H1 (cell line): ENCODE measurements around the gene L3MBTL4. TPM values are rescaled to one million over a fixed set of nuclear protein-coding genes. Genes with fewer than 3 reads are reported as not detected.

Source experiments
- CTCF ChIA-PET: fragments of 300-600 bp; sonication (Branson Sonifier 250); formaldehyde crosslinking; loops from one replicate; lab custom pipeline; 2021; ENCODE audit not compliant: partially characterized antibody; lab: Charles Lee
- POLR2A ChIA-PET: fragments of 300-600 bp; sonication (Branson Sonifier 250); formaldehyde crosslinking; loops from one replicate; lab custom pipeline; 2021; ENCODE audit warnings: inconsistent platforms; ENCODE audit not compliant: partially characterized antibody; lab: Charles Lee
- DNase-seq, 2 experiments: peaks; one replicate each; pipeline versions ENCODE4 v3.0.0 to v3.0.0-alpha.2; 2010 to 2022; ENCODE audit warnings: low spot score in 2 of 2, low read depth in 1 of 2, mixed read lengths in 1 of 2
- FAIRE-seq: peaks from 2 replicates; lab custom pipeline; 2011; peaks lifted over from hg19 to GRCh38; lab: Jason Lieb, UNC
- H2AFZ ChIP-seq: 2 replicates; pipeline ENCODE4 v1.8.1; 2012; ENCODE audit warnings: low read length, inconsistent platforms
- H2AK5ac ChIP-seq: 2 replicates; pipeline ENCODE4 v1.6.1; 2013; ENCODE audit warnings: low read depth, low read length
- H2BK120ac ChIP-seq: replicated peaks from 2 replicates; pipeline ENCODE3; 2013; ENCODE audit warnings: low read depth, low read length, inconsistent platforms
- H2BK12ac ChIP-seq: 2 replicates; pipeline ENCODE4 v1.6.1; 2013; ENCODE audit warnings: low read depth, low read length
- H2BK15ac ChIP-seq: 2 replicates; pipeline ENCODE4 v1.6.1; 2013; ENCODE audit warnings: low read length
- H2BK20ac ChIP-seq: 2 replicates; pipeline ENCODE4 v1.6.1; 2013; ENCODE audit warnings: low read length
- H2BK5ac ChIP-seq: 2 replicates; pipeline ENCODE4 v1.6.1; 2013; ENCODE audit warnings: low read depth, low read length
- H3K14ac ChIP-seq: 2 replicates; pipeline ENCODE4 v1.6.1; 2013; ENCODE audit warnings: inconsistent platforms; ENCODE audit not compliant: insufficient read length
- H3K18ac ChIP-seq: 2 replicates; pipeline ENCODE4 v1.6.1; 2013; ENCODE audit warnings: low read length; ENCODE audit errors: extremely low read depth
- H3K23ac ChIP-seq: 2 replicates; pipeline ENCODE4 v1.6.1; 2013; ENCODE audit warnings: inconsistent platforms; ENCODE audit not compliant: insufficient read length
- H3K23me2 ChIP-seq: 2 replicates; pipeline ENCODE4 v1.6.1; 2013; ENCODE audit warnings: low read depth, low read length
- H3K27ac ChIP-seq: 2 replicates; pipeline ENCODE4 v1.6.1; 2011; ENCODE audit warnings: low read depth, low read length, inconsistent platforms
- H3K27me3 ChIP-seq, 4 experiments: replicated peaks in 1 of 4; 1 replicate in 1 of 4; 2 replicates in 3 of 4; pipeline versions ENCODE4 v1.6.1 to v1.8.1; 2011 to 2013; ENCODE audit warnings: low read length in 3 of 4, mild to moderate bottlenecking in 3 of 4, inconsistent platforms in 2 of 4, mixed read lengths in 2 of 4, moderate library complexity in 1 of 4; ENCODE audit not compliant: control insufficient read depth in 3 of 4, insufficient read depth in 3 of 4; ENCODE audit errors: extremely low read depth in 1 of 4
- H3K36me3 ChIP-seq, 4 experiments: 2 replicates each; pipeline versions ENCODE4 v1.6.1 to v1.8.1; 2011 to 2013; ENCODE audit warnings: mild to moderate bottlenecking in 4 of 4, low read length in 3 of 4, moderate library complexity in 2 of 4, control low read depth in 1 of 4, inconsistent platforms in 1 of 4; ENCODE audit not compliant: insufficient read depth in 4 of 4, control insufficient read depth in 2 of 4
- H3K4ac ChIP-seq: replicated peaks from 2 replicates; pipeline ENCODE3; 2013; ENCODE audit warnings: low read length, low read depth, mixed read lengths, inconsistent platforms; ENCODE audit not compliant: insufficient read length
- H3K4me1 ChIP-seq, 4 experiments: replicated peaks in 1 of 4; 1 replicate in 1 of 4; 2 replicates in 3 of 4; pipeline versions ENCODE4 v1.6.1 to v1.8.1; 2011 to 2013; ENCODE audit warnings: low read length in 3 of 4, inconsistent platforms in 2 of 4, mixed read lengths in 1 of 4; ENCODE audit not compliant: insufficient read depth in 4 of 4, control insufficient read depth in 3 of 4
- H3K4me2 ChIP-seq, 2 experiments: 2 replicates each; pipeline versions ENCODE4 v1.6.1 to v1.8.1; 2011 to 2013; ENCODE audit warnings: low read depth in 2 of 2, low read length in 2 of 2, control low read depth in 1 of 2, inconsistent platforms in 1 of 2, mild to moderate bottlenecking in 1 of 2; ENCODE audit not compliant: insufficient read depth in 1 of 2
- H3K4me3 ChIP-seq, 4 experiments: fragments of 200-600, 300-600 bp in 1 of 4; sonication (generic), shearing (Covaris generic), sonication (Bioruptor Twin) in 1 of 4; 2 replicates each; pipeline versions ENCODE4 v1.5.1 to v1.8.1; 2011 to 2016; ENCODE audit warnings: low read length in 4 of 4, low read depth in 3 of 4, control low read depth in 2 of 4, inconsistent platforms in 2 of 4, mild to moderate bottlenecking in 2 of 4, mixed read lengths in 1 of 4, moderate library complexity in 1 of 4; ENCODE audit not compliant: insufficient read depth in 2 of 4; ENCODE audit errors: extremely low read depth in 1 of 4
- H3K56ac ChIP-seq: replicated peaks from 2 replicates; pipeline ENCODE3; 2013; ENCODE audit warnings: low read depth, mild to moderate bottlenecking, mixed read lengths, low read length, inconsistent platforms; ENCODE audit not compliant: insufficient read length
- H3K79me1 ChIP-seq: 2 replicates; pipeline ENCODE4 v1.6.1; 2013; ENCODE audit warnings: low read depth, low read length, control low read depth
- H3K79me2 ChIP-seq, 2 experiments: 2 replicates each; pipeline versions ENCODE4 v1.6.1 to v1.8.1; 2012 to 2013; ENCODE audit warnings: low read length in 2 of 2, mild to moderate bottlenecking in 2 of 2, inconsistent platforms in 1 of 2; ENCODE audit not compliant: insufficient read depth in 2 of 2, control insufficient read depth in 1 of 2
- H3K9ac ChIP-seq, 4 experiments: replicated peaks in 1 of 4; 1 replicate in 1 of 4; 2 replicates in 3 of 4; pipeline versions ENCODE4 v1.6.1 to v1.8.1; 2011 to 2013; ENCODE audit warnings: low read depth in 3 of 4, low read length in 3 of 4, control low read depth in 2 of 4, mild to moderate bottlenecking in 2 of 4, moderate library complexity in 2 of 4, inconsistent platforms in 1 of 4; ENCODE audit errors: extremely low read depth in 1 of 4
- H3K9me3 ChIP-seq, 2 experiments: 2 replicates each; pipeline versions ENCODE4 v1.6.1 to v1.8.1; 2012 to 2013; ENCODE audit warnings: mild to moderate bottlenecking in 2 of 2, moderate library complexity in 2 of 2, control low read depth in 1 of 2, inconsistent platforms in 1 of 2, low read depth in 1 of 2, low read length in 1 of 2, mixed read lengths in 1 of 2; ENCODE audit not compliant: insufficient read depth in 2 of 2
- H4K20me1 ChIP-seq, 2 experiments: replicated peaks in 1 of 2; 2 replicates each; pipeline versions ENCODE3 to v1.8.1; 2011 to 2013; ENCODE audit warnings: inconsistent platforms in 2 of 2, low read length in 2 of 2, mild to moderate bottlenecking in 1 of 2; ENCODE audit not compliant: insufficient read depth in 2 of 2, control insufficient read depth in 1 of 2
- H4K5ac ChIP-seq: 2 replicates; pipeline ENCODE4 v1.6.1; 2013; ENCODE audit warnings: low read length, low read depth, mixed read lengths, inconsistent platforms; ENCODE audit not compliant: insufficient read length
- H4K8ac ChIP-seq: 2 replicates; pipeline ENCODE4 v1.8.0; 2013; ENCODE audit warnings: mild to moderate bottlenecking, moderate library complexity, low read length, inconsistent platforms; ENCODE audit not compliant: insufficient read depth; ENCODE audit errors: extremely low read depth
- H4K91ac ChIP-seq: replicated peaks from 2 replicates; pipeline ENCODE3; 2013; ENCODE audit warnings: low read length, mixed read lengths, inconsistent platforms; ENCODE audit not compliant: insufficient read length
- ATF3 ChIP-seq: IDR thresholded peaks from 2 replicates; pipeline ENCODE4 v1.6.1; 2011; ENCODE audit warnings: low read depth, mild to moderate bottlenecking, low read length; ENCODE audit not compliant: insufficient read depth
- BCL11A ChIP-seq, 2 experiments: IDR thresholded peaks; one replicate each; pipeline ENCODE4 v1.6.1; 2011; ENCODE audit warnings: low read depth in 2 of 2, low read length in 2 of 2, mild to moderate bottlenecking in 2 of 2
- E2F6 ChIP-seq: IDR thresholded peaks from 2 replicates; pipeline ENCODE4 v1.6.1; 2012; ENCODE audit warnings: inconsistent platforms
- MAFK ChIP-seq: IDR thresholded peaks from 2 replicates; pipeline ENCODE4 v1.6.1; 2012; ENCODE audit warnings: low read depth, mild to moderate bottlenecking, improper control_type of control experiment, low read length
- SUZ12 ChIP-seq: fragments of 200-600 bp; sonication (generic); IDR thresholded peaks from 2 replicates; pipeline ENCODE4 v1.6.1; 2012; ENCODE audit warnings: mild to moderate bottlenecking, inconsistent platforms, low read length, moderate library complexity, mixed read lengths
- TBP ChIP-seq: IDR thresholded peaks from 2 replicates; pipeline ENCODE4 v1.6.1; 2011; ENCODE audit warnings: low read depth, low read length, improper control_type of control experiment
- WGBS, 2 experiments: shearing (Covaris generic) in 1 of 2; methylation state at CpG; one replicate each; pipeline versions ENCODE4 v1.1.6 to v1.1.7; 2013 to 2015; ENCODE audit warnings: low lambda C conversion rate in 2 of 2, mixed read lengths in 2 of 2, inconsistent platforms in 1 of 2, low coverage in 1 of 2, missing lambda C conversion rate in 1 of 2; ENCODE audit not compliant: insufficient replicate concordance in 2 of 2, insufficient coverage in 1 of 2, insufficient read length in 1 of 2; ENCODE audit errors: extremely low coverage in 1 of 2, missing lambda C conversion rate in 1 of 2; 5-methylcytosine and 5-hydroxymethylcytosine counted together
- polyA plus RNA-seq, 7 experiments: library from polyadenylated mRNA; depleted of rRNA in 3 of 7; stranded (reverse) in 5 of 7; unstranded in 2 of 7; fragments of >200 nt in 5 of 7; fragments of 200-250 nt in 2 of 7; gene quantifications; 1 replicate in 5 of 7; 2 replicates in 1 of 7; 4 replicates in 1 of 7; pipeline versions ENCODE4 v1.2.1 to v1.2.3, GENCODE V29; 2011 to 2013; ENCODE audit warnings: missing spikeins in 2 of 7, mixed read lengths in 2 of 7
- total RNA-seq: library from RNA; stranded (reverse); fragmentation: NEBNext Ultra II Directional; extraction: Animal tissue kit (Norgen Biotek cat#: 25700); gene quantifications from 2 replicates; pipeline ENCODE4 v1.2.1, GENCODE V29; 2021

The L3MBTL4 gene
- total and polyA plus RNA-seq, 2 of the 8 experiments (the other 6 are each of a cell fraction or from before 2014, with no cell fraction given), result 1.0 to 2.1 TPM

- FAIRE-seq, result no peak
- Histone ChIP-seq H2BK5ac (no peak overlapping the region), H4K8ac (no peak overlapping the region), H2BK12ac (no peak overlapping the region), H3K4me1 (no peaks in the 10 kb centered on the region), H3K23me2 (no peaks in the 10 kb centered on the region), H2BK20ac (no peak overlapping the region), H4K91ac (no peak overlapping the region), H4K20me1 (no peaks in the 10 kb centered on the region), H3K14ac (no peak overlapping the region), H3K36me3 (no peaks in the 10 kb centered on the region), H2BK120ac (no peak overlapping the region), H3K79me2 (no peaks in the 10 kb centered on the region), H2AK5ac (no peak overlapping the region), H3K9ac (no peak overlapping the region), H3K27ac (no peak overlapping the region), H3K23ac (no peak overlapping the region), H3K4ac (no peak overlapping the region), H3K79me1 (no peaks in the 10 kb centered on the region), H3K27me3 (no peaks in the 10 kb centered on the region), H3K18ac (no peak overlapping the region), H3K56ac (no peak overlapping the region), H2AFZ (no peak overlapping the region), H3K4me3 (no peak overlapping the region), H3K9me3 (no peaks in the 10 kb centered on the region), H3K4me2 (no peak overlapping the region), H2BK15ac (no peak overlapping the region), H4K5ac (no peak overlapping the region)
- POLR2A ChIA-PET, result no interaction called here
- 87% methylated on average over 2 of the region's 2 CpGs; no CpG with 5 or more reads in 1 of the 2 experiments for WGBS, 2 experiments
- no peak for TF ChIP-seq BCL11A (IDR thresholded peaks at IDR 0.05; ENCODE audit: low read depth in 2 of 2, low read length in 2 of 2)
- TF ChIP-seq SUZ12, result no peak
- no peak for TF ChIP-seq MAFK
- TF ChIP-seq ATF3, result no peak
- no peak for TF ChIP-seq TBP
- no peak for TF ChIP-seq E2F6
- no peak for DNase-seq
- CTCF ChIA-PET, result no interaction called here
Observed at GRCh38 chr18:6086731-6087130, 328.0 kb downstream of the L3MBTL4 start.
